ENCODE results near the gene NOS1AP. TPM values are rescaled to one million over a fixed set of nuclear protein-coding genes. Genes with fewer than 3 reads are reported as not detected.

The NOS1AP gene
- total and polyA plus RNA-seq, 2 experiments from 2014 or later = 5.8 to 6.6 TPM

GRCh38 chr1:162144853-162145252 lies 75.4 kb downstream of the NOS1AP start:
- Histone ChIP-seq H3K27me3 (ENCODE audit: insufficient read depth) (0 out of 2 replicates have a peak, but pooled peaks cover 6% of the 10 kb centered on the region), H3K4me2 (peak overlapping the region; percentile 79), H3K9me2 (ENCODE audit: insufficient read depth) (no peaks in the 10 kb centered on the region), H3K4me1 (ENCODE audit: insufficient read depth) (peaks cover 49% of the 10 kb centered on the region), H3K4me3 (peak overlapping the region; percentile 4; the same call in 1 of the 2 replicates), H3K36me3 (ENCODE audit: insufficient read depth) (no peaks in the 10 kb centered on the region), H3K27ac (ENCODE audit: low read depth) (peak overlapping the region; percentile 39; the same call in 1 of the 2 replicates), H2AFZ (no peak overlapping the region), H4K20me1 (replicated peaks; ENCODE audit: insufficient read depth) (0 out of 2 replicates have a peak, but pooled peaks cover 2% of the 10 kb centered on the region), H3K79me2 (replicated peaks; ENCODE audit: insufficient read depth) (peaks cover 47% of the 10 kb centered on the region), H3F3A (replicated peaks; ENCODE audit: low read depth) (0 out of 2 replicates have a peak, but pooled peaks cover 5% of the 10 kb centered on the region)
- Mint-ChIP-seq H3K36me3 (ENCODE audit: low read depth) (peaks cover 4% of the 10 kb centered on the region; the same call in 1 of the 3 replicates), H3K9me3 (no peaks in the 10 kb centered on the region), H3K27ac (no peak overlapping the region), H3K27me3 (ENCODE audit: insufficient read depth, low read depth, poor library complexity) (peaks cover 5% of the 10 kb centered on the region), H3K4me3 (no peak overlapping the region), H3K4me1 (peaks cover 39% of the 10 kb centered on the region)
- DNase-seq (ENCODE audit: low spot score) (peak; percentile 68), ATAC-seq (peak; percentile 20)
- TF ChIP-seq JUNB (IDR thresholded peaks at IDR 0.05; ENCODE audit: unreplicated experiment) (no peak), ZNF462 (CRISPR knock-in tag; IDR thresholded peaks at IDR 0.05) (peak; percentile 72), NANOG (IDR thresholded peaks at IDR 0.05; ENCODE audit: borderline replicate concordance) (peak; percentile 76), ETS1 (IDR thresholded peaks at IDR 0.05) (no peak), EZH2phosphoT487 (IDR thresholded peaks at IDR 0.05; ENCODE audit: unreplicated experiment) (no peak), REST (IDR thresholded peaks at IDR 0.05; ENCODE audit: unreplicated experiment) (no peak)
